Endothelial cell of umbilical vein (primary cell): ENCODE results near the gene HOXB3. TPM values are rescaled to one million over a fixed set of nuclear protein-coding genes. Genes with fewer than 3 reads are reported as not detected.

ENCODE experiments used
- BruUV-seq: library from RNA; stranded (reverse); fragments of 400-500 nt; replicated peaks from 2 replicates; lab custom pipeline; 2021; lab: Mats Ljungman, UMichigan
- CTCF ChIA-PET: fragments of 300-600, 350-600 bp; sonication (Branson Sonifier 250); formaldehyde crosslinking; loops from one replicate; lab custom pipeline; 2021; ENCODE audit warnings: antibody characterized with exemption, inconsistent platforms; lab: Charles Lee
- POLR2A ChIA-PET: fragments of 300-600, 350-600 bp; sonication (Branson Sonifier 250); formaldehyde crosslinking; loops from one replicate; lab custom pipeline; 2021; ENCODE audit warnings: antibody characterized with exemption, inconsistent platforms; lab: Charles Lee
- DNase-seq: peaks from one replicate; pipeline ENCODE4 v3.0.0-alpha.2; 2011; ENCODE audit warnings: low read depth, low spot score
- FAIRE-seq: peaks from 2 replicates; lab custom pipeline; 2011; peaks lifted over from hg19 to GRCh38; lab: Jason Lieb, UNC
- H2AFZ ChIP-seq: 2 replicates; pipeline ENCODE4 v1.6.0; 2012; ENCODE audit warnings: low read depth, low read length, control low read depth, inconsistent platforms
- H3K27ac ChIP-seq: 2 replicates; pipeline ENCODE4 v1.5.1; 2011; ENCODE audit warnings: low read depth, mild to moderate bottlenecking, control low read depth, low read length, moderate library complexity; ENCODE audit not compliant: insufficient read depth
- H3K27me3 ChIP-seq, 2 experiments: 2 replicates each; pipeline versions ENCODE4 v1.6.0 to v1.6.1; 2011; ENCODE audit warnings: low read length in 2 of 2, mixed read lengths in 1 of 2; ENCODE audit not compliant: control insufficient read depth in 2 of 2, insufficient read depth in 2 of 2
- H3K36me3 ChIP-seq, 2 experiments: 2 replicates in 1 of 2; 3 replicates in 1 of 2; pipeline ENCODE4 v1.5.1; 2011; ENCODE audit warnings: low read length in 2 of 2, mild to moderate bottlenecking in 1 of 2, moderate library complexity in 1 of 2; ENCODE audit not compliant: control insufficient read depth in 2 of 2, insufficient read depth in 2 of 2; ENCODE audit errors: extremely low read depth in 1 of 2
- H3K4me1 ChIP-seq: 3 replicates; pipeline ENCODE4 v1.5.1; 2011; ENCODE audit warnings: mild to moderate bottlenecking, low read length; ENCODE audit not compliant: control insufficient read depth, insufficient read depth; ENCODE audit errors: extremely low read depth
- H3K4me2 ChIP-seq: 2 replicates; pipeline ENCODE4 v1.6.1; 2011; ENCODE audit warnings: low read length, control low read depth, mixed read lengths; ENCODE audit not compliant: insufficient read depth
- H3K4me3 ChIP-seq, 3 experiments: fragments of 200-600 bp in 1 of 3; sonication (generic), shearing (Covaris generic) in 1 of 3; replicated peaks in 1 of 3; 2 replicates each; pipeline ENCODE4 v1.5.1; 2011 to 2016; ENCODE audit warnings: control low read depth in 3 of 3, low read length in 3 of 3, mild to moderate bottlenecking in 2 of 3, inconsistent platforms in 1 of 3, low read depth in 1 of 3, moderate library complexity in 1 of 3; ENCODE audit not compliant: insufficient read depth in 1 of 3
- H3K79me2 ChIP-seq: 2 replicates; pipeline ENCODE4 v1.6.0; 2012; ENCODE audit warnings: low read length, inconsistent platforms; ENCODE audit not compliant: control insufficient read depth, insufficient read depth
- H3K9ac ChIP-seq: replicated peaks from 2 replicates; pipeline ENCODE3; 2011; ENCODE audit warnings: low read length, control low read depth; ENCODE audit not compliant: insufficient read depth; ENCODE audit errors: extremely low read depth
- H3K9me1 ChIP-seq: replicated peaks from 3 replicates; pipeline ENCODE4 v1.6.0; 2011; ENCODE audit warnings: mild to moderate bottlenecking, low read length; ENCODE audit not compliant: control insufficient read depth, insufficient read depth; ENCODE audit errors: extremely low read depth
- H3K9me3 ChIP-seq: replicated peaks from 2 replicates; pipeline ENCODE4 v1.5.1; 2012; ENCODE audit warnings: low read length, inconsistent platforms; ENCODE audit not compliant: control insufficient read depth, insufficient read depth
- H4K20me1 ChIP-seq: replicated peaks from 2 replicates; pipeline ENCODE3; 2011; ENCODE audit warnings: mild to moderate bottlenecking, low read length; ENCODE audit not compliant: control insufficient read depth, insufficient read depth; ENCODE audit errors: extremely low read depth
- EZH2 ChIP-seq: IDR thresholded peaks from 2 replicates; pipeline ENCODE4 v1.6.1; 2012; ENCODE audit warnings: borderline replicate concordance, low read depth, mild to moderate bottlenecking, moderate library complexity, low read length, inconsistent platforms; ENCODE audit not compliant: severe bottlenecking
- FOS ChIP-seq: IDR thresholded peaks from 2 replicates; pipeline ENCODE4 v1.6.1; 2011; ENCODE audit warnings: mild to moderate bottlenecking, low read length, moderate library complexity, borderline replicate concordance; ENCODE audit not compliant: insufficient read depth
- GATA2 ChIP-seq: IDR thresholded peaks from 2 replicates; pipeline ENCODE4 v1.7.0; 2011; ENCODE audit warnings: low read depth, mild to moderate bottlenecking, moderate library complexity, mixed read lengths, low read length; ENCODE audit not compliant: insufficient read length, insufficient read depth
- JUN ChIP-seq: IDR thresholded peaks from 2 replicates; pipeline ENCODE4 v1.6.1; 2011; ENCODE audit warnings: borderline replicate concordance, low read depth; ENCODE audit not compliant: insufficient read length, insufficient read depth
- MYC ChIP-seq: IDR thresholded peaks from one replicate; pipeline ENCODE4 v1.6.1; 2011; ENCODE audit warnings: mild to moderate bottlenecking, low read depth, low read length
- POLR2A ChIP-seq: IDR thresholded peaks from 2 replicates; pipeline ENCODE4 v1.6.1; 2012; ENCODE audit warnings: low read depth, mild to moderate bottlenecking, control low read depth, low read length
- POLR2AphosphoS5 ChIP-seq: IDR thresholded peaks from 2 replicates; pipeline ENCODE4 v1.6.1; 2012; ENCODE audit warnings: low read depth, mild to moderate bottlenecking, control low read depth, low read length, moderate library complexity; ENCODE audit not compliant: insufficient read depth
- dilution Hi-C: fragments of 300-500 bp; cut with MboI; formaldehyde crosslinking; loops from one replicate; pipeline ENCODE4 v1.15.0; 2019; ENCODE audit warnings: low sequenced_read_pairs; ENCODE audit not compliant: extremely low pct_ligation_motif_present
- intact Hi-C: fragments of 100-400 bp; cut with micrococcal nuclease; formaldehyde crosslinking; loops from one replicate; pipeline ENCODE4 v1.10.0; 2022
- polyA plus RNA-seq, 4 experiments: library from polyadenylated mRNA; depleted of rRNA in 3 of 4; stranded (reverse) in 3 of 4; unstranded in 1 of 4; fragments of >200 nt; gene quantifications; 2 replicates each; pipeline versions ENCODE4 v1.2.1 to v1.2.3, GENCODE V29; 2011 to 2012; ENCODE audit warnings: missing spikeins in 1 of 4
- total RNA-seq: library from RNA; stranded (reverse); gene quantifications from 2 replicates; pipeline ENCODE4 v1.2.3, GENCODE V29; 2021
- TF ChIP-seq, protein P1 (sequence below): IDR thresholded peaks from 2 replicates; pipeline ENCODE4 v1.6.1; 2011; ENCODE audit not compliant: insufficient read depth, insufficient read length
- TF ChIP-seq, protein P2 (sequence below), 2 donors: IDR thresholded peaks; 1 replicate in 1 of 2; 2 replicates in 1 of 2; pipeline ENCODE4 v1.5.1; 2011; ENCODE audit warnings: low read length in 2 of 2, mild to moderate bottlenecking in 2 of 2, moderate library complexity in 2 of 2, control low read depth in 1 of 2, inconsistent platforms in 1 of 2, low read depth in 1 of 2; ENCODE audit not compliant: insufficient read depth in 1 of 2; ENCODE audit errors: extremely low read depth in 1 of 2

HOXB3 gene
- total and polyA plus RNA-seq, 2 donors (not counting 3 experiments of a cell fraction or from before 2014, with no cell fraction given), result 29.6 to 56.6 TPM

DNA sequence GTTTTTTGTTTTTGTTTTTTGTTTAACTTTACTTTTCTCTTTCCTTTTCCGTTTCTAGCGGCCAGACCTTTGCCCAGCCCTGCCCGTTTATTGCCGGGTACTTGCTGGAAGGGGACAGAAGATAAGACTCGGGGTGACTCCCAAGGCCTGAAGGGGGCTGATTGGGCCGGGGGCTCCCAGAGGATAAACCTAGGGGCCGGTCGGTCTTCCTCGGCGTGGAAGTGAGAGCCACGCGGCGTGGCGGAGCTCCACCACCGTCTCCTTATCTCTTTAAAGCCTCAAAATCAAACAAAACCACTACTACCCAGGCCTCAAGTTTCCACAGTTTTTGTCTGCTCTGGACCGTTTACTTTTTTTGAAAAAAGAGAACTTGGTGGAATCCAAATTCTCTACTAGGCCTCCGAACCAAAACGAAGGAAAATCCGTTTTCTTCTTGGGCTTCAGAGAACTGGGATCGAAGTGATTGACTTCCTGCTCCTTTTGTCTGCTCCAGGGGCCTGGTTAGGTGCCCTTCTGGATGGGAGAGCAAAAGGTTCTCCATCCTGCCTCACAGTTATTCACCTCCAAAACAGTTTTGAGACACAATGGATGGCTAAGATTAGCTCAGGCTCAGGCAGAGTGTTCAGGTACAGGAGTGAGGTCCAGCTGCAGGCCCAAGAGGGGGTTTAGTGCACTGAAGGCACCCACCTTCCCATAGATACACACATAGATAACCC lies 44.6 kb upstream of the HOXB3 start:
- BruUV-seq, result no TSS peak

More for the DNA sequence above, 44.6 kb upstream of the HOXB3 start:
- H4K20me1 ChIP-seq, result no peaks in the 10 kb centered on the region
- no peak overlapping the region for H3K9ac ChIP-seq
- intact Hi-C loops, result no loop called here
- H3K79me2 ChIP-seq, result no peaks in the 10 kb centered on the region
- no peaks in the 10 kb centered on the region for H3K9me3 ChIP-seq
- H3K27me3 ChIP-seq, result peaks cover 66 to 85% of the 10 kb centered on the region in 2 experiments
- dilution Hi-C loops, result no loop called here
- FAIRE-seq (no peak), DNase-seq (no peak)
- TF ChIP-seq EZH2 (no peak), POLR2AphosphoS5 (no peak), POLR2A (no peak), GATA2 (no peak), JUN (no peak), FOS (no peak), MYC (no peak)
- TF ChIP-seq, protein P1, sequence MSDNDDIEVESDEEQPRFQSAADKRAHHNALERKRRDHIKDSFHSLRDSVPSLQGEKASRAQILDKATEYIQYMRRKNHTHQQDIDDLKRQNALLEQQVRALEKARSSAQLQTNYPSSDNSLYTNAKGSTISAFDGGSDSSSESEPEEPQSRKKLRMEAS, result no peak
- TF ChIP-seq, protein P2, sequence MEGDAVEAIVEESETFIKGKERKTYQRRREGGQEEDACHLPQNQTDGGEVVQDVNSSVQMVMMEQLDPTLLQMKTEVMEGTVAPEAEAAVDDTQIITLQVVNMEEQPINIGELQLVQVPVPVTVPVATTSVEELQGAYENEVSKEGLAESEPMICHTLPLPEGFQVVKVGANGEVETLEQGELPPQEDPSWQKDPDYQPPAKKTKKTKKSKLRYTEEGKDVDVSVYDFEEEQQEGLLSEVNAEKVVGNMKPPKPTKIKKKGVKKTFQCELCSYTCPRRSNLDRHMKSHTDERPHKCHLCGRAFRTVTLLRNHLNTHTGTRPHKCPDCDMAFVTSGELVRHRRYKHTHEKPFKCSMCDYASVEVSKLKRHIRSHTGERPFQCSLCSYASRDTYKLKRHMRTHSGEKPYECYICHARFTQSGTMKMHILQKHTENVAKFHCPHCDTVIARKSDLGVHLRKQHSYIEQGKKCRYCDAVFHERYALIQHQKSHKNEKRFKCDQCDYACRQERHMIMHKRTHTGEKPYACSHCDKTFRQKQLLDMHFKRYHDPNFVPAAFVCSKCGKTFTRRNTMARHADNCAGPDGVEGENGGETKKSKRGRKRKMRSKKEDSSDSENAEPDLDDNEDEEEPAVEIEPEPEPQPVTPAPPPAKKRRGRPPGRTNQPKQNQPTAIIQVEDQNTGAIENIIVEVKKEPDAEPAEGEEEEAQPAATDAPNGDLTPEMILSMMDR (IDR thresholded peaks at IDR 0.05; ENCODE audit: extremely low read depth in 1 of 2, insufficient read depth in 1 of 2, low read depth in 1 of 2, low read length in 2 of 2), result no peak
- ChIA-PET POLR2A (no interaction called here), CTCF (interaction anchor here (1.5 to 4.2 kb wide), 2 partner anchors 9 to 11 kb away, joined by 7 to 73 read pairs; partner anchors contain the start of gene HOXB9)
- H2AFZ ChIP-seq, result no peak overlapping the region
- H3K27ac ChIP-seq, result no peak overlapping the region
- H3K4me2 ChIP-seq, result no peak overlapping the region
- H3K36me3 ChIP-seq, result no peaks in the 10 kb centered on the region
- no peak overlapping the region for H3K4me3 ChIP-seq
- no peaks in the 10 kb centered on the region for H3K9me1 ChIP-seq
- no peaks in the 10 kb centered on the region for H3K4me1 ChIP-seq
